Prostate gland (tissue), 2 donors: Measurements from ENCODE around the gene AMIGO2.
"Not testable (repeated sequence)": the region's sequence is repeated elsewhere in the genome, so short reads cannot be mapped to it uniquely, and the experiment has no call there.

Experiments
- CTCF ChIP-seq, 4 experiments: fragments of 200-600 bp in 2 of 4; fragments of 450-650 bp in 2 of 4; sonication (generic) in 2 of 4; IDR thresholded peaks; 1 replicate in 3 of 4; 2 replicates in 1 of 4; pipeline ENCODE4 v1.5.1; 2016 to 2019; ENCODE audit warnings: antibody characterized with exemption in 4 of 4, mild to moderate bottlenecking in 2 of 4, moderate library complexity in 2 of 4
- POLR2A ChIP-seq: fragments of 450-650 bp; IDR thresholded peaks from one replicate; pipeline ENCODE4 v1.6.1; 2016; ENCODE audit warnings: antibody characterized with exemption, mild to moderate bottlenecking

- not testable (repeated sequence) for TF ChIP-seq POLR2A; CTCF (IDR thresholded peaks at IDR 0.05)
Measured at GRCh38 chr12:47117305-47117704, 37.5 kb upstream of the AMIGO2 start.
